Peyer's patch (tissue), 4 donors: ENCODE results near the gene OSBPL6.

Experiments
- POLR2A ChIP-seq, 2 donors: fragments of 450-650 bp; IDR thresholded peaks; one replicate each; pipeline ENCODE4 v1.5.1; 2017; ENCODE audit warnings: antibody characterized with exemption in 2 of 2, mild to moderate bottlenecking in 2 of 2, moderate library complexity in 2 of 2
- TF ChIP-seq, protein P1 (sequence below), 6 experiments: fragments of 450-650 bp in 4 of 6; fragments of 200-600 bp in 2 of 6; sonication (generic) in 1 of 6; IDR thresholded peaks; one replicate each; pipeline ENCODE4 v1.5.1; 2017 to 2019; ENCODE audit warnings: antibody characterized with exemption in 6 of 6, mild to moderate bottlenecking in 3 of 6, moderate library complexity in 1 of 6

- TF ChIP-seq, protein P1, sequence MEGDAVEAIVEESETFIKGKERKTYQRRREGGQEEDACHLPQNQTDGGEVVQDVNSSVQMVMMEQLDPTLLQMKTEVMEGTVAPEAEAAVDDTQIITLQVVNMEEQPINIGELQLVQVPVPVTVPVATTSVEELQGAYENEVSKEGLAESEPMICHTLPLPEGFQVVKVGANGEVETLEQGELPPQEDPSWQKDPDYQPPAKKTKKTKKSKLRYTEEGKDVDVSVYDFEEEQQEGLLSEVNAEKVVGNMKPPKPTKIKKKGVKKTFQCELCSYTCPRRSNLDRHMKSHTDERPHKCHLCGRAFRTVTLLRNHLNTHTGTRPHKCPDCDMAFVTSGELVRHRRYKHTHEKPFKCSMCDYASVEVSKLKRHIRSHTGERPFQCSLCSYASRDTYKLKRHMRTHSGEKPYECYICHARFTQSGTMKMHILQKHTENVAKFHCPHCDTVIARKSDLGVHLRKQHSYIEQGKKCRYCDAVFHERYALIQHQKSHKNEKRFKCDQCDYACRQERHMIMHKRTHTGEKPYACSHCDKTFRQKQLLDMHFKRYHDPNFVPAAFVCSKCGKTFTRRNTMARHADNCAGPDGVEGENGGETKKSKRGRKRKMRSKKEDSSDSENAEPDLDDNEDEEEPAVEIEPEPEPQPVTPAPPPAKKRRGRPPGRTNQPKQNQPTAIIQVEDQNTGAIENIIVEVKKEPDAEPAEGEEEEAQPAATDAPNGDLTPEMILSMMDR (IDR thresholded peaks at IDR 0.05), result no peak
- TF ChIP-seq POLR2A (IDR thresholded peaks at IDR 0.05), result no peak
These were observed 69.9 kb downstream of the OSBPL6 start for GRCh38 chr2:178264211-178264610.
